HEK293T (cell line): ENCODE measurements around the gene NDUFB11.
"Not testable (repeated sequence)": the region's sequence is repeated elsewhere in the genome, so short reads cannot be mapped to it uniquely, and the experiment has no call there.

Source experiments
- CTCF ChIA-PET: fragments of 350-600 bp; formaldehyde crosslinking; extraction: SDS; loops from one replicate; lab custom pipeline; 2021; ENCODE audit warnings: antibody characterized with exemption, inconsistent platforms; lab: Yijun Ruan, JAX
- POLR2A ChIA-PET: fragments of 350-600 bp; formaldehyde crosslinking; extraction: SDS; loops from one replicate; lab custom pipeline; 2020; ENCODE audit warnings: antibody characterized with exemption, inconsistent platforms; lab: Yijun Ruan, JAX
- DNase-seq: peaks from one replicate; pipeline ENCODE4 v3.0.0; 2012; ENCODE audit warnings: mixed read lengths; ENCODE audit errors: extremely low spot score
- ARNT ChIP-seq: fragments of 450-650 bp; IDR thresholded peaks from 2 replicates; pipeline ENCODE4 v1.6.1; 2017; ENCODE audit warnings: mild to moderate bottlenecking
- BHLHE40 ChIP-seq: fragments of 450-650 bp; IDR thresholded peaks from 2 replicates; pipeline ENCODE4 v1.6.1; 2016; ENCODE audit warnings: mild to moderate bottlenecking, moderate library complexity, borderline replicate concordance
- CTBP1 ChIP-seq: fragments of 450-650 bp; IDR thresholded peaks from 2 replicates; pipeline ENCODE4 v1.6.1; 2016; ENCODE audit warnings: borderline replicate concordance
- ELF4 ChIP-seq: fragments of 450-650 bp; IDR thresholded peaks from 2 replicates; pipeline ENCODE4 v1.6.1; 2017; ENCODE audit warnings: antibody characterized with exemption
- FOXA1 ChIP-seq: fragments of 450-650 bp; IDR thresholded peaks from 2 replicates; pipeline ENCODE4 v1.6.1; 2016; ENCODE audit warnings: mild to moderate bottlenecking
- FOXK2 ChIP-seq: fragments of 450-650 bp; IDR thresholded peaks from 2 replicates; pipeline ENCODE4 v1.6.1; 2016; ENCODE audit warnings: mild to moderate bottlenecking
- FOXM1 ChIP-seq: fragments of 450-650 bp; IDR thresholded peaks from 2 replicates; pipeline ENCODE4 v1.6.1; 2017; ENCODE audit warnings: mild to moderate bottlenecking, borderline replicate concordance
- HDGF ChIP-seq: fragments of 450-650 bp; IDR thresholded peaks from 2 replicates; pipeline ENCODE4 v1.6.1; 2017; ENCODE audit warnings: antibody characterized with exemption, borderline replicate concordance
- L3MBTL2 ChIP-seq: fragments of 450-650 bp; conservative IDR thresholded peaks from 2 replicates; pipeline ENCODE4 v1.6.1; 2016; ENCODE audit warnings: mild to moderate bottlenecking
- LEF1 ChIP-seq: fragments of 450-650 bp; IDR thresholded peaks from 2 replicates; pipeline ENCODE4 v1.6.1; 2017; ENCODE audit warnings: mild to moderate bottlenecking, borderline replicate concordance
- NFRKB ChIP-seq: fragments of 450-650 bp; IDR thresholded peaks from 2 replicates; pipeline ENCODE4 v1.6.1; 2016; ENCODE audit warnings: mild to moderate bottlenecking, moderate library complexity
- PKNOX1 ChIP-seq: fragments of 450-650 bp; IDR thresholded peaks from 2 replicates; pipeline ENCODE4 v1.6.1; 2016
- SP1 ChIP-seq: fragments of 450-650 bp; IDR thresholded peaks from 2 replicates; pipeline ENCODE4 v1.6.1; 2017
- SUZ12 ChIP-seq: fragments of 450-650 bp; IDR thresholded peaks from 2 replicates; pipeline ENCODE4 v1.6.1; 2016; ENCODE audit warnings: mild to moderate bottlenecking
- TARDBP ChIP-seq: fragments of 450-650 bp; IDR thresholded peaks from 2 replicates; pipeline ENCODE4 v1.6.1; 2016
- ZNF384 ChIP-seq: fragments of 450-650 bp; IDR thresholded peaks from 2 replicates; pipeline ENCODE4 v1.6.1; 2016

NDUFB11 gene

GRCh38 chrX:47138171-47138570 is 6.3 kb downstream of the NDUFB11 start:
- no peak for DNase-seq
- CTCF ChIA-PET, result no interaction called here

GRCh38 chrX:47135650-47136049 is 8.9 kb downstream of the NDUFB11 start:
- POLR2A ChIA-PET, result interaction anchor here (1.7 kb wide), 1 partner anchor 9 kb away, joined by 14 read pairs; the partner anchor contains the start of genes NDUFB11 and RBM10
- DNase-seq, CTCF ChIA-PET: not testable (repeated sequence)

More at GRCh38 chrX:47138171-47138570, 6.3 kb downstream of the NDUFB11 start:
- POLR2A ChIA-PET, result interaction anchor here (1.7 kb wide), 1 partner anchor 9 kb away, joined by 5 read pairs; no protein-coding TSS in a partner anchor
- TF ChIP-seq CTBP1 (no peak), PKNOX1 (no peak), TARDBP (no peak), FOXK2 (no peak), SP1 (no peak), ELF4 (no peak), SUZ12 (no peak), ARNT (no peak), HDGF (no peak), FOXA1 (no peak), FOXM1 (no peak)

- ChIA-PET POLR2A (no interaction called here), CTCF (no interaction called here)
- no peak for DNase-seq
- TF ChIP-seq L3MBTL2 (no peak), FOXA1 (no peak), NFRKB (no peak), PKNOX1 (no peak), HDGF (no peak), ZNF384 (no peak), TARDBP (no peak), FOXK2 (no peak), FOXM1 (no peak)
Observed at GRCh38 chrX:47133493-47133892, 11.0 kb downstream of the NDUFB11 start.

GRCh38 chrX:47129899-47130358 is 14.6 kb downstream of the NDUFB11 start:
- peak; percentile 58; the same call in 1 of the 2 replicates for TF ChIP-seq ZNF384
- TF ChIP-seq L3MBTL2, result no peak
- TF ChIP-seq CTBP1, result no peak
- TF ChIP-seq LEF1, result no peak
- no peak for TF ChIP-seq BHLHE40
- ChIA-PET CTCF (interaction anchor here (1.5 kb wide), 1 partner anchor 15 kb away, joined by 4 read pairs; the partner anchor contains the start of gene RBM10), POLR2A (interaction anchor here (0.6 to 5.3 kb wide), 12 partner anchors 8 to 545 kb away, joined by 3 to 76 read pairs (median 4); partner anchors contain the start of genes NDUFB11 and RBM10)
- no peak for DNase-seq

- DNase-seq, result peak; percentile 90
- POLR2A ChIA-PET, result interaction anchor here (0.5 to 5.3 kb wide), 13 partner anchors 8 to 545 kb away, joined by 3 to 76 read pairs (median 4); partner anchors contain the start of genes NDUFB11 and RBM10
- TF ChIP-seq PKNOX1, result peak; percentile 100
- TF ChIP-seq ZNF384, result no peak
- TF ChIP-seq LEF1, result no peak
- TF ChIP-seq ARNT, result no peak
- no peak for TF ChIP-seq BHLHE40
- peak; percentile 21; the same call in 1 of the 2 replicates for TF ChIP-seq ELF4
- no peak for TF ChIP-seq FOXK2
- no peak for TF ChIP-seq HDGF
- 0 out of 2 replicates have a peak, but pooled peaks have one; percentile 2 for TF ChIP-seq L3MBTL2
- TF ChIP-seq FOXA1, result no peak
- TF ChIP-seq SUZ12, result no peak
- TF ChIP-seq SP1, result peak; percentile 68; the same call in 1 of the 2 replicates
- CTCF ChIA-PET, result interaction anchor here (1.5 kb wide), 1 partner anchor 16 kb away, joined by 4 read pairs; the partner anchor contains the start of gene RBM10
Observed at GRCh38 chrX:47129157-47129898, 15.2 kb downstream of the NDUFB11 start.

GRCh38 chrX:47124466-47124865 is 20.0 kb downstream of the NDUFB11 start:
- CTCF ChIA-PET, DNase-seq: not testable (repeated sequence)
- POLR2A ChIA-PET, result interaction anchor here (1.8 kb wide), 1 partner anchor 20 kb away, joined by 5 read pairs; the partner anchor contains the start of genes NDUFB11 and RBM10
- TF ChIP-seq PKNOX1, result peak; percentile 60; the same call in 1 of the 2 replicates

GRCh38 chrX:47116551-47117110 is 27.9 kb downstream of the NDUFB11 start:
- DNase-seq, CTCF ChIA-PET: not testable (repeated sequence)
- POLR2A ChIA-PET, result interaction anchor here (2.4 kb wide), 1 partner anchor 13 kb away, joined by 7 read pairs; no protein-coding TSS in a partner anchor
